GM18517 (cell line): Measurements from ENCODE around the gene ATP5MK.
"Not testable (repeated sequence)": the region's sequence is repeated elsewhere in the genome, so short reads cannot be mapped to it uniquely, and the experiment has no call there.

Experiments used
- ATAC-seq: cut with Tn5 transposase; IDR thresholded peaks from one replicate; pipeline ENCODE4 v1.9.1; 2021; ENCODE audit warnings: mild to moderate bottlenecking, moderate library complexity; ENCODE audit not compliant: unreplicated experiment

The ATP5MK gene, protein sequence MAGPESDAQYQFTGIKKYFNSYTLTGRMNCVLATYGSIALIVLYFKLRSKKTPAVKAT

GRCh38 chr10:103396067-103396788, at the start of gene ATP5MK, which contains the start of gene PDCD11:
Gene ATP5MK, minus strand, starts transcription at chr10:103396475. Its CDS starts 4,018 bp downstream, at chr10:103392457.
Gene PDCD11, plus strand, starts transcription at chr10:103396626. Its CDS starts 1,801 bp downstream, at chr10:103398427.
- peak; percentile 98 for ATAC-seq

DNA sequence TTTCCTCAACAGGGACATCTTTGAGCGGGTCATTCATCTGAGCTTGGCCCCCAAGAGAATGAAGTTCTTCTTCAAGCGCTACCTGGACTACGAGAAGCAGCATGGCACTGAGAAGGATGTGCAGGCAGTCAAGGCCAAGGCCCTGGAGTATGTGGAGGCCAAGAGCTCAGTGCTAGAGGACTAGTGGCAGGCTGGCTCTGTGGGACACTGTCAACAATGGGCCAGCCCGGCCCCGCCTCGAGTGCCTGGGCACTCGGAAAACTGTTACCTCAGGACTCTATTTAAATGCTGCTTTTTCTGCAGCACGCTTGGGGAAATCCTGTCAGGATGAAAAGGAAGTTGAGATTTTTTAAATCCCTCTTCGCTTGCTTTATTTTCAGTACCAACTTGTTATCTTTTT, 49.1 kb upstream of the ATP5MK start:
- ATAC-seq: no peak

DNA sequence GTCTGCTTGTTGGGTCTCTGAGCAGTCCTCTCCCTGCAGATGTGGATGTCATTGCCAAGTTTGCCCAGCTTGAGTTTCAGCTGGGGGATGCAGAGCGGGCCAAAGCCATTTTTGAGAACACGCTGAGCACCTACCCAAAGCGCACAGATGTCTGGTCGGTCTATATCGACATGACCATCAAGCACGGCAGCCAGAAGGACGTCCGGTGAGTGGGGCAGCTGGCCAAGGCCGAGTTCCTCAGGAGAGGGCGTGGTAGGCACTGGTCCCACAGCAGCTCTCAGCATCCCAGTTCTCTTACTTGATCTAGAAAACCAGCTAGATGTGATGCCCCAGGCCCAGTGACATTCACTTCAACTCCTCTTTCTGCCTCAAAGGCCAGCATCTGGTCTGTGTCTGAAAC, 48.2 kb upstream of the ATP5MK start:
- no peak for ATAC-seq

GRCh38 chr10:103443475-103444185, 47.4 kb upstream of the ATP5MK start:
- ATAC-seq: no peak

DNA sequence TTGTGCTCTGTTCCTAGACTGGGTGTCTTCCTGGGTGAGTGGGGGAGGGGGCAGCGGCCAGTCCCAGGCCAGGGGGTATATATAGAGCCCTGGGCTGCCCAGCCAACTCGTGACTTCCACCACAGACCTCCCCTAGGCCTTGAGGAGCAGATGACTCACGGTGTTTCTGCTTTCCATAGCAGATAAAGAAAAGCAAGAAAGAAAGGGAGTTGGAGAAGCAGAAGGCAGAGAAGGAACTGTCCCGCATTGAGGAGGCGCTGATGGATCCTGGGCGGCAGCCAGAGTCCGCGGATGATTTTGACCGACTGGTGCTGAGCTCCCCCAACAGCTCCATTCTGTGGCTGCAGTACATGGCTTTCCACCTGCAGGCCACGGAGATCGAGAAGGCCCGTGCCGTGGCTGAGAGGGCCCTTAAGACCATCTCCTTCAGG, 45.8 kb upstream of the ATP5MK start:
- ATAC-seq: no peak

GRCh38 chr10:103441611-103442010, 45.3 kb upstream of the ATP5MK start:
- no peak for ATAC-seq

- ATAC-seq: no peak
Observed at GRCh38 chr10:103441206-103441605, 44.9 kb upstream of the ATP5MK start.

- no peak for ATAC-seq
Observed at GRCh38 chr10:103440416-103440815, 44.1 kb upstream of the ATP5MK start.

- no peak for ATAC-seq
Observed at GRCh38 chr10:103439776-103440175, 43.5 kb upstream of the ATP5MK start.

DNA sequence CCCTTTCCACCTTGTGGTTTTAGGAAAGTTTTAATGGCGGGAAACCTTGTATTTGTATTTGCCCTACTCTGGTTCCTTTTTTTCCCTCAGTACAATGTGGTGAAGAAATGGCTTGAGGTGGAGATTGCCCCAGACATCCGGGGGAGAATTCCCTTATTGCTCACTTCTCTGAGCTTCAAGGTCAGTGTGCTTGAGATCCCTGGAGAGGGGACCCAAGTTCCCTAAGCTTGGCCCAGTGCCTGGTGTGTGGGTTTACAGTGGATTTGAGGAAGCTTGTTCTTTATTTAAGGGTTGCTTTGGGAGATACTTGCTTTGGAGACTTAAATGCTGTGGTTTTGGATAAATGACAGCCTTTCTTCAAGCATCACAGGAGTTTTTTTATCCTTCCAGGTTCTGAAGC, 37.6 kb upstream of the ATP5MK start:
- no peak for ATAC-seq

DNA sequence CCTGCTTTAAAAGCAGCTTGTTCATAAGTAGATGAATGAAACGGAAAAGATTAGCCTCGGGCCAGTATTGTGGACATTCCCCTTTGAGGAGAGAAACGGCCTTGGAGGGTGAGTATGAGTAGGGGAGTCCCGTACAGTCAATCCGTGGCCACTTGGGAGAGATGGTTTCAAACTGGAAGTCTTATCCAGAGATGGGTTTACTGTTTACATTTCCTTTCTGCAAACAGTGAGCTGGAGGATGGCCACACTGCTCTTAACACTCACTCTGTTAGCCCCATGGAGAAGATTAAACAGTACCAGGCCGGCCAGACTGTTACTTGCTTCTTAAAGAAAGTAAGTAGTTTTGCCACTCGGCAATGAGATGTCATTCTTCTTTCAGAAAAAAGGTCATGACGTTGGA, 35.6 kb upstream of the ATP5MK start:
- ATAC-seq: no peak

DNA sequence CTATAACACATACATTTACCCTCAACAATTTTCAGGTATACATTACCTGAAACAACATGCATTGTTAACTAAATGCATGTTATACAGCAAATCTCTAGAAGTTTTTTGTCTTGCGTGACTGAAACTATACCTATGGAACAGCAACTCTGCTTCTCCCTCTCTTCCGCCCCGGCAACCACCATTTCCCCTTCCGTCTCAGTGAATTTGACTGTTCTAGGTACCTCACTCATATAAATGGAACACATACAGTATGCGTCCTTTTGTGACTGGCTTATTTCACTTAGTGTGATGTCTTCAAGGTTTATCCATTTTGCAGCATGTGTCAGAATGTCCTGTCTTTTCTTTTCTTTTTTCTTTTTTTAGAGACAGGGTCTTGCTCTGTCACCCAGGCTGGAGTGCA, 33.4 kb upstream of the ATP5MK start:
- ATAC-seq: no peak

GRCh38 chr10:103428989-103429643, 32.8 kb upstream of the ATP5MK start:
- no peak for ATAC-seq

DNA sequence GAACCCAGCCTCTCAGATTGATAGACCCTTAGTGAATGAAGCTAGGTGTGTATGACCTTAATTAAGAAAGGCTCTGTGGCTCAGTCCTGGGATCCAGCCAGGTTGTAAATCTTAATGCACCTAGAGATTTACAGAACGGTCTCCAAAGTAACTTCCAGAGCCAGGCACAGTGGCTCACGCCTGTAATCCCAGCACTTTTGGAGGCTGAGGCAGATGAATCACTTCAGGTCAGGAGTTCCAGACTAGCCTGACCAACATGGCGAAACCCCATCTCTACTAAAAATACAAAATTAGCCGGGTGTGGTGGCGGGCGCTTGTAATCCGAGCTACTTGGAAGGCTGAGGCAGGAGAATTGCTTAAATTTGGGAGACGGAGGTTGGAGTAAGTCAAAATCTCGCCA, 31.6 kb upstream of the ATP5MK start:
- no peak for ATAC-seq

GRCh38 chr10:103423748-103424147, 27.5 kb upstream of the ATP5MK start:
- no peak for ATAC-seq

- ATAC-seq: no peak
Observed at GRCh38 chr10:103419101-103419500, 22.8 kb upstream of the ATP5MK start.

DNA sequence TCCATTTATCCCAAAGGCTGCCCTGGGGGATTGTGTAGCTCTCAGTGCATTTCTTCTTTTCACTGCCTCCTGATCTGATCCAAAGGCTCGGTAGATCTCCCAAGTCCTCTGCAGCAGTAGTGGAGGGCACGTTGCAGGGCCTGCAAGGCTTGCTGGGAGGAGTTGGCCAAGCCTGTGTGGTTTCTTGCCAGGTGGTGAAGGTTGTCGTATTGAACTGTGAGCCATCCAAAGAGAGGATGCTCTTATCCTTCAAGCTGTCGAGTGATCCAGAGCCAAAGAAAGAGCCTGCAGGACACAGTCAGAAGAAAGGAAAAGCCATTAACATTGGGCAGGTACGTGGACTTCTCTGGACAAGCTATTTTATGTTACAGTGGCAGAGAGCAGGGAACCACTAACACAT, 21.3 kb upstream of the ATP5MK start:
- no peak for ATAC-seq

DNA sequence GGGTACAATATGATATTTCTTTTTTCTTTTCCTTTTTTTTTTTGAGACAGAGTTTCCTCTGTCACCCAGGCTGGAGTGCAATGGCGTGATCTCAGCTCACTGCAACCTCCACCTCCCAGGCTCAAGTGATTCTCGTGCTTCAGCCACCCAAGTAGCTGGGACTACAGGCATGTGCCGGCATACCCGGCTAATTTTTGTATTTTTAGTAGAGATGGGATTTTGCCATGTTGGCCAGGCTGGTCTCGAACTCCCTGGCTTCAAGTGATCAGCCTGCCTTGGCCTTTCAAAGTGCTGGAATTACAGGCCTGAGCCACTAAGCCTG, 20.8 kb upstream of the ATP5MK start:
- not testable (repeated sequence) for ATAC-seq

DNA sequence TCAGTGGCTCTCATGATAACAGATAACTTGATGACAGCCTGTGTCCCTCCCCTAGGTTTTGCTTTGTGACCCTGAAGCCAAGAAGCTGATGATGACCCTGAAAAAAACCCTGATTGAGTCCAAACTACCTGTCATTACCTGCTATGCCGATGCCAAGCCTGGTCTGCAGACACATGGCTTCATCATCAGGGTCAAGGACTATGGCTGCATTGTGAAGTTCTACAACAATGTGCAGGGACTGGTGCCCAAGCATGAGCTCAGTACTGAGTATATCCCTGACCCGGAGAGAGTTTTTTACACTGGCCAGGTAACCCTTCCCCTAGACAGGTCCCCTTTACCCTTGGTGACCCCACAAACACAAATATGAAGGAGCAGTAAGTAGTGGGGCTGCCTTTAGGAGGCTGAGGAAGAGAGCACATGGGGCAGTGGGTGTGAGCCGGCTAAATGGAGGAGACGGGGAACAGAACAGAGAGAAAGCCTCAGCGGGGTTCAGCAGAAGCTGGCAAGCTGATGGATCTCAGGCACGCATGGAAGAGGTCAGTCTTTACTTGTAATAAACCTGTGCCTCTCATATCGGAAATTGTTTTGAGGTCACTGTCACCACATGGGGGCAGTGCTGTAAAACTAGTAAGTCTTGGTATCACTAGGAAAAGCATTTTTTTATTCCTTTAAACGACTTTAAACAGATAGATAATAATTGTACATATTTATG, 20.3 kb upstream of the ATP5MK start:
- no peak for ATAC-seq

GRCh38 chr10:103415581-103415980, 19.3 kb upstream of the ATP5MK start:
- ATAC-seq: no peak

GRCh38 chr10:103413564-103413963, 17.3 kb upstream of the ATP5MK start:
- ATAC-seq: no peak
